GM23248 (cell line): ENCODE data around the gene SSRP1. TPM values are rescaled to one million over a fixed set of nuclear protein-coding genes. Genes with fewer than 3 reads are reported as not detected.

ENCODE experiments used
- DNase-seq: peaks from one replicate; pipeline ENCODE4 v3.0.0-alpha.2; 2015
- H2AFZ ChIP-seq: fragments of 200-600 bp; sonication (generic); 2 replicates; pipeline ENCODE4 v1.6.1; 2016; ENCODE audit warnings: antibody characterized with exemption
- H3F3A ChIP-seq: fragments of 200-600 bp; sonication (generic); 2 replicates; pipeline ENCODE4 v1.6.1; 2016; ENCODE audit warnings: mild to moderate bottlenecking, antibody characterized with exemption, mixed run types; ENCODE audit not compliant: insufficient read depth
- H3K27ac ChIP-seq: fragments of 200-600 bp; sonication (generic); 2 replicates; pipeline ENCODE4 v1.5.1; 2016; ENCODE audit warnings: mild to moderate bottlenecking
- H3K27me3 ChIP-seq: fragments of 200-600 bp; sonication (generic); replicated peaks from 2 replicates; pipeline ENCODE4 v1.6.1; 2016; ENCODE audit warnings: mild to moderate bottlenecking; ENCODE audit not compliant: insufficient read depth
- H3K36me3 ChIP-seq: fragments of 200-600 bp; sonication (generic); 2 replicates; pipeline ENCODE4 v1.6.1; 2016; ENCODE audit warnings: low read depth, mild to moderate bottlenecking
- H3K4me1 ChIP-seq: fragments of 200-600 bp; sonication (generic); 2 replicates; pipeline ENCODE4 v1.6.1; 2016; ENCODE audit warnings: mild to moderate bottlenecking; ENCODE audit not compliant: insufficient read depth
- H3K4me2 ChIP-seq: fragments of 200-600 bp; sonication (generic); one replicate; pipeline ENCODE4 v1.6.1; 2016; ENCODE audit warnings: mild to moderate bottlenecking; ENCODE audit not compliant: unreplicated experiment
- H3K4me3 ChIP-seq: fragments of 200-600 bp; sonication (generic); 2 replicates; pipeline ENCODE4 v1.5.1; 2016; ENCODE audit warnings: mild to moderate bottlenecking
- H3K79me2 ChIP-seq: fragments of 200-600 bp; sonication (generic); 2 replicates; pipeline ENCODE4 v1.6.1; 2016; ENCODE audit warnings: mild to moderate bottlenecking; ENCODE audit not compliant: insufficient read depth
- H3K9ac ChIP-seq: fragments of 200-600 bp; sonication (generic); 2 replicates; pipeline ENCODE4 v1.6.1; 2016; ENCODE audit warnings: mild to moderate bottlenecking
- H3K9me2 ChIP-seq: fragments of 200-600 bp; sonication (generic); 2 replicates; pipeline ENCODE4 v1.6.1; 2016; ENCODE audit warnings: mixed run types, mild to moderate bottlenecking, moderate library complexity; ENCODE audit not compliant: insufficient read depth
- H3K9me3 ChIP-seq: fragments of 200-600 bp; sonication (generic); one replicate; pipeline ENCODE4 v1.6.1; 2017; ENCODE audit warnings: low read depth
- H4K20me1 ChIP-seq: fragments of 200-600 bp; sonication (generic); 2 replicates; pipeline ENCODE4 v1.6.0; 2016; ENCODE audit not compliant: insufficient read depth
- EZH2 ChIP-seq: fragments of 200-600 bp; sonication (generic); IDR thresholded peaks from 2 replicates; pipeline ENCODE4 v1.6.1; 2018; ENCODE audit warnings: antibody characterized with exemption, mild to moderate bottlenecking; ENCODE audit not compliant: insufficient read depth, poor library complexity, severe bottlenecking
- EZH2phosphoT487 ChIP-seq: fragments of 200-600 bp; sonication (generic); IDR thresholded peaks from 2 replicates; pipeline ENCODE4 v1.6.1; 2018; ENCODE audit warnings: antibody characterized with exemption, moderate library complexity, mild to moderate bottlenecking, low read depth; ENCODE audit not compliant: insufficient read depth
- WGBS, 2 experiments: methylation state at CpG; one replicate each; pipeline ENCODE4 v1.1.6; 2015 to 2017; ENCODE audit warnings: low lambda C conversion rate in 2 of 2, low coverage in 1 of 2; ENCODE audit errors: missing lambda C conversion rate in 2 of 2; 5-methylcytosine and 5-hydroxymethylcytosine counted together
- in situ Hi-C: fragments of 300-500 bp; cut with MboI; formaldehyde crosslinking; loops from 2 replicates; pipeline ENCODE4 v1.15.0; 2020
- polyA plus RNA-seq: library from polyadenylated mRNA; unstranded; fragments of >200 nt; fragmentation: Nextera tagmentation; extraction: Ambion mirVana; gene quantifications from 2 replicates; pipeline ENCODE4 v1.2.1, GENCODE V29; 2016
- total RNA-seq: library from RNA; depleted of rRNA; stranded (reverse); fragments of >200 nt; shearing (Covaris generic); gene quantifications from 2 replicates; pipeline ENCODE4 v1.2.3, GENCODE V29; 2014

Gene SSRP1
- total and polyA plus RNA-seq, 2 experiments from 2014 or later, result 29.3 to 76.2 TPM

GRCh38 chr11:57358543-57358961, 22.9 kb upstream of the SSRP1 start:
- no peak overlapping the region for H3K4me3 ChIP-seq
- DNase-seq, result peak; percentile 29
- H3K9ac ChIP-seq, result peak overlapping the region; percentile 78; the same call in 1 of the 2 replicates
- 71 to 73% methylated on average over 9 of the region's 9 CpGs for WGBS, 2 experiments
- H3K27me3 ChIP-seq, result no peaks in the 10 kb centered on the region
- no peaks in the 10 kb centered on the region for H4K20me1 ChIP-seq
- no peak overlapping the region for H3K4me2 ChIP-seq
- H2AFZ ChIP-seq, result no peak overlapping the region
- no peaks in the 10 kb centered on the region for H3K79me2 ChIP-seq
- H3K9me2 ChIP-seq, result no peaks in the 10 kb centered on the region
- no peaks in the 10 kb centered on the region for H3K9me3 ChIP-seq
- H3K4me1 ChIP-seq, result peaks cover 11% of the 10 kb centered on the region
- in situ Hi-C loops, result no loop called here
- H3K36me3 ChIP-seq, result no peaks in the 10 kb centered on the region
- no peak for TF ChIP-seq EZH2
- TF ChIP-seq EZH2phosphoT487, result no peak
- no peak overlapping the region for H3K27ac ChIP-seq
- H3F3A ChIP-seq, result peaks cover 16% of the 10 kb centered on the region

DNA sequence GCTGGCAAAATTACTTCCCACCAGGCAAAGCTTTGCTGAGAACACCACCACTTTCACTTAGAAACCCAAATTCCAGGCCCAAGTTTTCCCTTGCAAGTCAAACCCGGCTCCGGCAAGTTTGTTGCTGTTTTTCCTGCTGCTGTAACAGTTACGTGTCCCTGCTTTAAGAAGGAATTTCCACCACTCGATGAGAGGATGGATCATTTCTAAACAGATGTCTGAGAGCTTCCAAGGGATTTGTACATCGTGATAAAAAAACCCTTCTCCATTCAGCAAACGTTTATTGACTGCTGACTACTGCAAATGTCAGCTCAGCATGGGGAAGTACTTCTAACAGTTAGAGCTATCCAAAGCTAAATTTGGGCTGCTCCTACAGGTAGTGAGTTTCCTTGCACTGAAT, 22.2 kb upstream of the SSRP1 start:
- H3K9me3 ChIP-seq, result no peaks in the 10 kb centered on the region
- DNase-seq, result peak; percentile 75
- 4 to 12% methylated on average over 6 of the region's 6 CpGs for WGBS, 2 experiments
- peak overlapping the region; percentile 79 for H3K27ac ChIP-seq
- in situ Hi-C loops, result no loop called here
- TF ChIP-seq EZH2phosphoT487 (no peak), EZH2 (no peak)
- H3K4me2 ChIP-seq, result peak overlapping the region; percentile 45
- peaks cover 11% of the 10 kb centered on the region for H3K4me1 ChIP-seq
- no peaks in the 10 kb centered on the region for H3K27me3 ChIP-seq
- no peaks in the 10 kb centered on the region for H4K20me1 ChIP-seq
- peak overlapping the region; percentile 50 for H3K4me3 ChIP-seq
- H3K79me2 ChIP-seq, result no peaks in the 10 kb centered on the region
- H3K9ac ChIP-seq, result peak overlapping the region; percentile 78
- H3K36me3 ChIP-seq, result no peaks in the 10 kb centered on the region
- H2AFZ ChIP-seq, result peak overlapping the region; percentile 78
- no peaks in the 10 kb centered on the region for H3K9me2 ChIP-seq
- peaks cover 16% of the 10 kb centered on the region for H3F3A ChIP-seq

DNA sequence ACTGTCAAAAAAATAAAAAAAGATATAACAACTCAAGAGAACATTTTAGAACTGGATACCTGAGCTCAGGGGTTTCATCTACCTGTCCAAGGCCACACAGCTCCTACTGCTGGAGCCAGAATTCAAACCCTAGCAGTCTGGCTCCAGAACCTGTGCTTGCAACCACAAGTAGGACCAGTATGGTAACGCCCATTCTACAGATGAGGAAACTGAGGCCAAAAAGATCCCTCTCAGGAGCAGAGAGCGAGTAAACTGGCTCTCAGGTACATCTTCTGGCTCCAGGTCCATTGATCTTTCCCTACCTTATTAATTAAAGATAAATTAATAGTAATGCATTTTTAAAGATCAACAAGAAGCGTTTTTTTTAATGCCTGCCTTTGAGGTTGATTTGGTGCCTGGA, 21.6 kb upstream of the SSRP1 start:
- no peak for DNase-seq
- H3F3A ChIP-seq, result peaks cover 16% of the 10 kb centered on the region

GRCh38 chr11:57356268-57356667, 20.6 kb upstream of the SSRP1 start:
- Histone ChIP-seq H3K9me3 (no peaks in the 10 kb centered on the region), H3K36me3 (no peaks in the 10 kb centered on the region), H3K4me1 (peaks cover 11% of the 10 kb centered on the region), H3K27ac (no peak overlapping the region), H3K79me2 (no peaks in the 10 kb centered on the region), H3K9ac (no peak overlapping the region), H3K4me3 (no peak overlapping the region), H3K9me2 (no peaks in the 10 kb centered on the region), H3F3A (peaks cover 16% of the 10 kb centered on the region), H4K20me1 (no peaks in the 10 kb centered on the region), H2AFZ (no peak overlapping the region), H3K4me2 (no peak overlapping the region), H3K27me3 (no peaks in the 10 kb centered on the region)
- TF ChIP-seq EZH2phosphoT487, result no peak
- TF ChIP-seq EZH2, result no peak
- 66 to 70% methylated on average over 9 of the region's 9 CpGs for WGBS, 2 experiments
- no peak for DNase-seq
- in situ Hi-C loops, result no loop called here

More for the DNA sequence above, 21.6 kb upstream of the SSRP1 start:
- Histone ChIP-seq H3K27me3 (no peaks in the 10 kb centered on the region), H3K79me2 (no peaks in the 10 kb centered on the region), H3K4me1 (peaks cover 11% of the 10 kb centered on the region), H3K36me3 (no peaks in the 10 kb centered on the region), H3K4me2 (peak overlapping the region; percentile 45), H3K27ac (peak overlapping the region; percentile 79), H2AFZ (peak overlapping the region; percentile 78), H3K9me2 (no peaks in the 10 kb centered on the region), H3K9me3 (no peaks in the 10 kb centered on the region), H3K9ac (peak overlapping the region; percentile 78), H4K20me1 (no peaks in the 10 kb centered on the region), H3K4me3 (no peak overlapping the region; the same call in 1 of the 2 replicates)
- whole genome bisulfite sequencing, 2 experiments, result 52 to 60% methylated on average over 3 of the region's 3 CpGs
- no peak for TF ChIP-seq EZH2phosphoT487
- TF ChIP-seq EZH2, result no peak
- in situ Hi-C loops, result no loop called here

GRCh38 chr11:57354699-57355098, 19.0 kb upstream of the SSRP1 start:
- Histone ChIP-seq H3F3A (peaks cover 16% of the 10 kb centered on the region), H3K9me2 (no peaks in the 10 kb centered on the region), H3K4me2 (no peak overlapping the region), H2AFZ (no peak overlapping the region), H3K4me3 (no peak overlapping the region), H3K4me1 (peaks cover 11% of the 10 kb centered on the region), H3K9ac (no peak overlapping the region), H4K20me1 (no peaks in the 10 kb centered on the region), H3K9me3 (no peaks in the 10 kb centered on the region), H3K27me3 (no peaks in the 10 kb centered on the region), H3K36me3 (no peaks in the 10 kb centered on the region), H3K79me2 (no peaks in the 10 kb centered on the region), H3K27ac (no peak overlapping the region)
- no peak for DNase-seq
- WGBS, 2 experiments, result 86 to 92% methylated on average over 6 of the region's 6 CpGs
- no peak for TF ChIP-seq EZH2phosphoT487
- no peak for TF ChIP-seq EZH2
- in situ Hi-C loops, result no loop called here
